Testis (tissue), 2 donors: ENCODE measurements around the gene AP1M1.

ENCODE experiments used
- POLR2A ChIP-seq: fragments of 450-650 bp; IDR thresholded peaks from one replicate; pipeline ENCODE4 v1.6.1; 2017; ENCODE audit warnings: antibody characterized with exemption, mild to moderate bottlenecking, moderate library complexity
- TF ChIP-seq, protein P1 (sequence below), 3 experiments: fragments of 450-650 bp in 2 of 3; fragments of 200-600 bp in 1 of 3; sonication (generic) in 1 of 3; IDR thresholded peaks; one replicate each; pipeline ENCODE4 v1.5.1; 2016 to 2019; ENCODE audit warnings: antibody characterized with exemption in 3 of 3, mild to moderate bottlenecking in 2 of 3, moderate library complexity in 1 of 3

DNA sequence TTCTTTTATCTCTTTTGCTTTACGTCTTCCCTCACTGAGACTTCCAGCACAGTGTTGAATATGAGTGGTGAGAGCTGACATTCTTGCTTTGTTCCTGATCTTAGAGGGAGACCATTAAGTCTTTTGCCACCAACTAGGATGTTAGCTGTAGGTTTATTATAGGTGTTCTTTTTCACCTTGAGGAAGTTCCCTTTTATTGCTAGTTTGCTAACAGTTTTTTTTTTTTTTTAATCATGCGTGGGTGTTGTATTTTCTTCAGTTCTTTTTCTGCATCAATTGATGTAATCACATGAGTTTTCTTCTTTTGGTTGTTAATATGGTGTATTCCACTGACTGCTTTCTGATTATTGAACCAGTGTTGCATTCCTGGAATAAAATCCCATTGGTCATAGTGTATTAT lies 21.1 kb downstream of the AP1M1 start:
- TF ChIP-seq, protein P1, sequence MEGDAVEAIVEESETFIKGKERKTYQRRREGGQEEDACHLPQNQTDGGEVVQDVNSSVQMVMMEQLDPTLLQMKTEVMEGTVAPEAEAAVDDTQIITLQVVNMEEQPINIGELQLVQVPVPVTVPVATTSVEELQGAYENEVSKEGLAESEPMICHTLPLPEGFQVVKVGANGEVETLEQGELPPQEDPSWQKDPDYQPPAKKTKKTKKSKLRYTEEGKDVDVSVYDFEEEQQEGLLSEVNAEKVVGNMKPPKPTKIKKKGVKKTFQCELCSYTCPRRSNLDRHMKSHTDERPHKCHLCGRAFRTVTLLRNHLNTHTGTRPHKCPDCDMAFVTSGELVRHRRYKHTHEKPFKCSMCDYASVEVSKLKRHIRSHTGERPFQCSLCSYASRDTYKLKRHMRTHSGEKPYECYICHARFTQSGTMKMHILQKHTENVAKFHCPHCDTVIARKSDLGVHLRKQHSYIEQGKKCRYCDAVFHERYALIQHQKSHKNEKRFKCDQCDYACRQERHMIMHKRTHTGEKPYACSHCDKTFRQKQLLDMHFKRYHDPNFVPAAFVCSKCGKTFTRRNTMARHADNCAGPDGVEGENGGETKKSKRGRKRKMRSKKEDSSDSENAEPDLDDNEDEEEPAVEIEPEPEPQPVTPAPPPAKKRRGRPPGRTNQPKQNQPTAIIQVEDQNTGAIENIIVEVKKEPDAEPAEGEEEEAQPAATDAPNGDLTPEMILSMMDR (IDR thresholded peaks at IDR 0.05): no peak
- no peak for TF ChIP-seq POLR2A
